HepG2 (cell line): ENCODE data around the gene TANC1. TPM values are rescaled to one million over a fixed set of nuclear protein-coding genes. Genes with fewer than 3 reads are reported as not detected.

Source experiments
- ATAC-seq: fragments of 200-7000 bp; cut with Tn5 transposase; 3 replicates; pipeline ENCODE4 v1.9.1; 2020; ENCODE audit warnings: mild to moderate bottlenecking, moderate library complexity
- BruUV-seq: library from RNA; stranded (reverse); fragments of 400-500 nt; replicated peaks from 2 replicates; lab custom pipeline; 2021; lab: Mats Ljungman, UMichigan
- CTCF ChIA-PET: fragments of 300-600 bp; formaldehyde crosslinking; extraction: SDS; loops from one replicate; lab custom pipeline; 2021; ENCODE audit warnings: low total read pairs, inconsistent platforms, low intra/inter-chr PET ratio; lab: Yijun Ruan, JAX
- POLR2A ChIA-PET: fragments of 350-600 bp; sonication (Branson Sonifier 250); formaldehyde crosslinking; loops from one replicate; lab custom pipeline; 2020; ENCODE audit warnings: antibody characterized with exemption, inconsistent platforms; lab: Yijun Ruan, JAX
- DNase-seq: peaks from one replicate; pipeline ENCODE4 v3.0.0-alpha.2; 2015; ENCODE audit warnings: low spot score
- FAIRE-seq: peaks from 3 replicates; lab custom pipeline; 2011; peaks lifted over from hg19 to GRCh38; lab: Jason Lieb, UNC
- H2AFZ ChIP-seq: one replicate; pipeline ENCODE4 v1.6.1; 2011; ENCODE audit warnings: low read length, inconsistent platforms
- H3K27ac ChIP-seq: fragments of 300-600 bp; 3 replicates; pipeline ENCODE4 v1.8.0; 2011; ENCODE audit warnings: mixed run types, mild to moderate bottlenecking, mixed read lengths, low read length, inconsistent platforms; ENCODE audit not compliant: insufficient read depth; ENCODE audit errors: extremely low read length
- H3K27me3 ChIP-seq, 2 experiments: fragments of 200-600 bp in 1 of 2; 2 replicates in 1 of 2; 3 replicates in 1 of 2; pipeline versions ENCODE4 v1.6.0 to v1.8.0; 2011; ENCODE audit warnings: low read length in 2 of 2, mild to moderate bottlenecking in 2 of 2, moderate library complexity in 2 of 2, inconsistent platforms in 1 of 2; ENCODE audit not compliant: insufficient read depth in 2 of 2, control insufficient read depth in 1 of 2
- H3K36me3 ChIP-seq, 2 experiments: fragments of 200-600 bp in 1 of 2; replicated peaks in 1 of 2; 2 replicates in 1 of 2; 3 replicates in 1 of 2; pipeline versions ENCODE4 v1.5.1 to v1.8.0; 2011; ENCODE audit warnings: low read length in 2 of 2, inconsistent platforms in 1 of 2; ENCODE audit not compliant: insufficient read depth in 2 of 2, control insufficient read depth in 1 of 2
- H3K4me1 ChIP-seq: 2 replicates; pipeline ENCODE4 v1.5.1; 2012; ENCODE audit warnings: low read length, inconsistent platforms; ENCODE audit not compliant: insufficient read depth
- H3K4me2 ChIP-seq: 2 replicates; pipeline ENCODE4 v1.6.0; 2011; ENCODE audit warnings: low read depth, low read length, inconsistent platforms
- H3K4me3 ChIP-seq, 3 experiments: fragments of 200-600 bp in 1 of 3; sonication (generic), shearing (Covaris generic) in 1 of 3; replicated peaks in 1 of 3; 2 replicates each; pipeline ENCODE4 v1.5.1; 2011 to 2016; ENCODE audit warnings: low read length in 3 of 3, inconsistent platforms in 2 of 3, low read depth in 2 of 3, mild to moderate bottlenecking in 2 of 3, control low read depth in 1 of 3, mixed read lengths in 1 of 3; ENCODE audit not compliant: insufficient read depth in 1 of 3
- H3K79me2 ChIP-seq: one replicate; pipeline ENCODE4 v1.6.1; 2011; ENCODE audit warnings: low read length, inconsistent platforms; ENCODE audit not compliant: insufficient read depth
- H3K9ac ChIP-seq: 2 replicates; pipeline ENCODE4 v1.6.0; 2011; ENCODE audit warnings: mild to moderate bottlenecking, low read depth, low read length, inconsistent platforms; ENCODE audit not compliant: insufficient read depth
- H3K9me3 ChIP-seq: 2 replicates; pipeline ENCODE4 v1.5.1; 2012; ENCODE audit warnings: mild to moderate bottlenecking, low read length
- H4K20me1 ChIP-seq: 2 replicates; pipeline ENCODE4 v1.6.0; 2011; ENCODE audit warnings: inconsistent platforms, mild to moderate bottlenecking, low read length, moderate library complexity; ENCODE audit not compliant: insufficient read depth
- CAMTA2 ChIP-seq: sonication (generic); formaldehyde crosslinking; IDR thresholded peaks from 2 replicates; pipeline ENCODE4 v1.4.0; 2020; ENCODE audit warnings: mild to moderate bottlenecking, missing genetic modification reagents, borderline replicate concordance
- FOSL1 ChIP-seq: sonication (generic); formaldehyde crosslinking; IDR thresholded peaks from 2 replicates; pipeline ENCODE4 v1.9.0; 2021; ENCODE audit warnings: missing genetic modification reagents, borderline replicate concordance
- SNAPC2 ChIP-seq: sonication (generic); formaldehyde crosslinking; IDR thresholded peaks from 2 replicates; pipeline ENCODE4 v1.8.1; 2022; ENCODE audit warnings: mild to moderate bottlenecking, missing genetic modification reagents
- TMF1 ChIP-seq: sonication (generic); formaldehyde crosslinking; IDR thresholded peaks from 2 replicates; pipeline ENCODE4 v1.8.1; 2022; ENCODE audit warnings: low read depth, missing genetic modification reagents
- ZBTB20 ChIP-seq: sonication (generic); formaldehyde crosslinking; IDR thresholded peaks from 2 replicates; pipeline ENCODE4 v1.8.1; 2023; ENCODE audit warnings: missing genetic modification reagents, low read depth, mild to moderate bottlenecking, borderline replicate concordance
- ZNF205 ChIP-seq: IDR thresholded peaks from 2 replicates; pipeline ENCODE4 v1.6.1; 2018; ENCODE audit warnings: missing biosample characterization, missing genetic modification reagents
- ZNF3 ChIP-seq: IDR thresholded peaks from 2 replicates; pipeline ENCODE4 v1.7.0; 2017; ENCODE audit warnings: inconsistent platforms
- ZNF33B ChIP-seq: sonication (generic); formaldehyde crosslinking; IDR thresholded peaks from 2 replicates; pipeline ENCODE4 v1.5.1; 2020; ENCODE audit warnings: mild to moderate bottlenecking, missing genetic modification reagents
- ZNF564 ChIP-seq: sonication (generic); formaldehyde crosslinking; IDR thresholded peaks from 2 replicates; pipeline ENCODE4 v1.8.1; 2023; ENCODE audit warnings: mild to moderate bottlenecking, missing genetic modification reagents
- ZNF713 ChIP-seq: sonication (generic); formaldehyde crosslinking; IDR thresholded peaks from 2 replicates; pipeline ENCODE4 v1.4.0; 2020; ENCODE audit warnings: mild to moderate bottlenecking, missing genetic modification reagents
- WGBS: methylation state at CpG from one replicate; pipeline ENCODE4 v1.1.6; 2017; ENCODE audit warnings: low lambda C conversion rate; 5-methylcytosine and 5-hydroxymethylcytosine counted together
- in situ Hi-C: cut with HindIII; loops from 2 replicates; pipeline ENCODE4 v1.10.0; 2017; ENCODE audit warnings: low pct_unique_long_range_greater_than_20kb; ENCODE audit not compliant: extremely low pct_ligation_motif_present
- intact Hi-C: fragments of 100-400 bp; cut with micrococcal nuclease; formaldehyde crosslinking; loops from one replicate; pipeline ENCODE4 v1.10.0; 2022; ENCODE audit not compliant: unreplicated experiment
- polyA plus RNA-seq, 8 experiments: library from polyadenylated mRNA; depleted of rRNA in 3 of 8; stranded (reverse) in 7 of 8; unstranded in 1 of 8; fragments of >200 nt; fragmentation: Illumina TruSeq in 4 of 8; extraction: Trizol in 4 of 8; gene quantifications; 2 replicates each; pipeline versions ENCODE4 v1.2.1 to v1.2.3, GENCODE V29; 2011 to 2016; ENCODE audit warnings: low read depth in 4 of 8, missing spikeins in 1 of 8, mixed read lengths in 1 of 8; ENCODE audit not compliant: insufficient read depth in 1 of 8
- total RNA-seq, 5 experiments: library from RNA; depleted of rRNA; stranded (reverse); fragments of >200 nt; fragmentation: Illumina TruSeq; extraction: Trizol; gene quantifications; 2 replicates each; pipeline ENCODE4 v1.2.3, GENCODE V29; 2016; ENCODE audit warnings: low read depth in 1 of 5
- TF ChIP-seq, protein P1 (sequence below): IDR thresholded peaks from 2 replicates; pipeline ENCODE4 v1.6.1; 2016; ENCODE audit warnings: control low read depth

The TANC1 gene
- total and polyA plus RNA-seq, 2 of the 13 experiments (the other 11 are each of a cell fraction or from before 2014, with no cell fraction given), result 2.3 to 5.6 TPM

DNA sequence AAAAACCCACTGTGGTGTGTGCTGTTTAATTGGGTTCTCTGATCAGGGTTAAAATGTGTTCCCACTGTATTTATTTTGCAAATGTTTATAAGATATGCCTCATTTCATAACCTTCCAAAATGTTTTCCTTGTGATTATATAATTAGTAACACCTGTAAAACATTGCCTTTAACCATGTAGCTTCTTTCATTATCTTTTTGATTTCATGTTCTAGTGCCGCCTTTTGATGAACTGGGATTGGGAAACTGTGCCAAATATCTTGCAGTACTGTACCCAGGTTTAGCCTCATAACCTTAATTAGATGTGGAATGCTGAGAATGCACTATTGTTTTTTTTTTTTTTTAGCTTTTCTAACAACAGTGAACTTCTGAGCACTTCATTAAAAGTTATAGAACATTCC lies 96.9 kb downstream of the TANC1 start:
- H4K20me1 ChIP-seq, result no peaks in the 10 kb centered on the region
- no TSS peak for BruUV-seq
- in situ Hi-C loops, result no loop called here
- no peak overlapping the region for H3K4me2 ChIP-seq
- no peak for DNase-seq
- POLR2A ChIA-PET, result no interaction called here
- TF ChIP-seq CAMTA2 (CRISPR knock-in tag), result no peak
- no peak for TF ChIP-seq SNAPC2
- TF ChIP-seq TMF1 (CRISPR knock-in tag), result no peak
- no peak for TF ChIP-seq ZNF3 (CRISPR knock-in tag)
- no peak for TF ChIP-seq ZBTB20 (CRISPR knock-in tag)
- no peak for TF ChIP-seq ZNF33B (CRISPR knock-in tag)
- TF ChIP-seq FOSL1, result no peak
- no peak for TF ChIP-seq ZNF713 (CRISPR knock-in tag)
- no peak for TF ChIP-seq ZNF205 (CRISPR knock-in tag)
- TF ChIP-seq ZNF564, result no peak
- TF ChIP-seq, protein P1, sequence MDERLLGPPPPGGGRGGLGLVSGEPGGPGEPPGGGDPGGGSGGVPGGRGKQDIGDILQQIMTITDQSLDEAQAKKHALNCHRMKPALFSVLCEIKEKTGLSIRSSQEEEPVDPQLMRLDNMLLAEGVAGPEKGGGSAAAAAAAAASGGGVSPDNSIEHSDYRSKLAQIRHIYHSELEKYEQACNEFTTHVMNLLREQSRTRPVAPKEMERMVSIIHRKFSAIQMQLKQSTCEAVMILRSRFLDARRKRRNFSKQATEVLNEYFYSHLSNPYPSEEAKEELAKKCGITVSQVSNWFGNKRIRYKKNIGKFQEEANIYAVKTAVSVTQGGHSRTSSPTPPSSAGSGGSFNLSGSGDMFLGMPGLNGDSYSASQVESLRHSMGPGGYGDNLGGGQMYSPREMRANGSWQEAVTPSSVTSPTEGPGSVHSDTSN (CRISPR knock-in tag), result no peak
- TF ChIP-seq, all 625 proteins: peak for 0
- Histone ChIP-seq H3K9ac (no peak overlapping the region), H3K27ac (no peak overlapping the region), H3K36me3 (no peaks in the 10 kb centered on the region), H3K27me3 (no peaks in the 10 kb centered on the region; a peak in 1 of 5 replicates), H2AFZ (no peak overlapping the region), H3K4me1 (peaks cover 43% of the 10 kb centered on the region), H3K79me2 (no peaks in the 10 kb centered on the region), H3K4me3 (no peak overlapping the region), H3K9me3 (no peaks in the 10 kb centered on the region)
- WGBS, result 93% methylated on average over 1 of the region's 1 CpG
- CTCF ChIA-PET, result no interaction called here
- intact Hi-C loops, result no loop called here
- FAIRE-seq (no peak), ATAC-seq (no peak)
